Memory B cell (primary cell): ENCODE data around the gene RNF212B.

Experiments
- ATAC-seq: fragments of 150-1000 bp; cut with Tn5 transposase; 2 replicates; pipeline ENCODE4 v1.10.0; 2021; ENCODE audit warnings: low read depth, mild to moderate bottlenecking, moderate library complexity
- DNase-seq, 2 donors: peaks; one replicate each; pipeline ENCODE4 v3.0.0; 2022; ENCODE audit warnings: low spot score in 2 of 2
- H3K27ac Mint-ChIP-seq: one replicate; pipeline ENCODE4 v1.8.0; 2022; ENCODE audit warnings: mild to moderate bottlenecking, moderate library complexity, mixed read lengths
- H3K27me3 Mint-ChIP-seq: one replicate; pipeline ENCODE4 v1.8.0; 2022; ENCODE audit warnings: mixed read lengths
- H3K36me3 Mint-ChIP-seq: one replicate; pipeline ENCODE4 v1.8.0; 2022; ENCODE audit warnings: mild to moderate bottlenecking, mixed read lengths
- H3K4me1 Mint-ChIP-seq: one replicate; pipeline ENCODE4 v1.8.0; 2022; ENCODE audit warnings: mixed read lengths
- H3K4me3 Mint-ChIP-seq: one replicate; pipeline ENCODE4 v1.8.0; 2022; ENCODE audit warnings: mild to moderate bottlenecking, moderate library complexity, mixed read lengths
- H3K9me3 Mint-ChIP-seq: one replicate; pipeline ENCODE4 v1.8.0; 2022; ENCODE audit warnings: mixed read lengths

Gene RNF212B

DNA sequence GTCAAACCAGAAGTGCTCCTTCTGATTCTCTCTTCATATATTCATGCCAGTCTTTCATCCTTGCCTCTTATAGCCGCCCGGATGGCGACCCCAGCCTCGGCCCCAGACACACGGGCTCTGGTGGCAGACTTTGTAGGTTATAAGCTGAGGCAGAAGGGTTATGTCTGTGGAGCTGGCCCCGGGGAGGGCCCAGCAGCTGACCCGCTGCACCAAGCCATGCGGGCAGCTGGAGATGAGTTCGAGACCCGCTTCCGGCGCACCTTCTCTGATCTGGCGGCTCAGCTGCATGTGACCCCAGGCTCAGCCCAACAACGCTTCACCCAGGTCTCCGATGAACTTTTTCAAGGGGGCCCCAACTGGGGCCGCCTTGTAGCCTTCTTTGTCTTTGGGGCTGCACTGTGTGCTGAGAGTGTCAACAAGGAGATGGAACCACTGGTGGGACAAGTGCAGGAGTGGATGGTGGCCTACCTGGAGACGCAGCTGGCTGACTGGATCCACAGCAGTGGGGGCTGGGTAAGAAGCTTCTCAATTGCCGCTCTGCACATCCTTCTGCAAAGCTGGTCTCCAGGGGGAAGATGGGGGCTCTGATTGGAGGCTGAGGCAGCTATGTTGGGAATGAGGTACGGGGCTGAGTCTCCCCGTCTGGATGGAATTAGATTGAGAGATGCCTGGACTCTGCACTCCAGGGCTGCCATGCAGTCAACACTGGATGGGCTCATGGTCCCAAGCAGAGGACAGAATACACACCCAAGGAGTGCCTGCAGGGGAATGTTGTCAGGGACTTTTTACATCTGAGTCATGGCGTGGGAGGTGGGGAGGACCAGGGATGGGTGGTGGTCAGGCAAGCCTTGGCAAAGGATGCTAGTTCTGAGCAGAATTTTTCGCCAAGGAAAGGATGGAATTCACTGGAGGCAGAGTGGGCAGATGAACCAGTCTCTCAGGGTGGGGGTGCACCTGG lies 70.2 kb downstream of the RNF212B start:
- H3K36me3 Mint-ChIP-seq: peaks cover 1% of the 10 kb centered on the region
- H3K27ac Mint-ChIP-seq: peak overlapping the region; percentile 87
- H3K9me3 Mint-ChIP-seq: no peaks in the 10 kb centered on the region
- H3K4me3 Mint-ChIP-seq: peak overlapping the region; percentile 83
- ATAC-seq: no peak
- no peaks in the 10 kb centered on the region for H3K27me3 Mint-ChIP-seq
- no peak for DNase-seq
- peaks cover 25% of the 10 kb centered on the region for H3K4me1 Mint-ChIP-seq

- H3K4me1 Mint-ChIP-seq: peaks cover 22% of the 10 kb centered on the region
- no peak overlapping the region for H3K27ac Mint-ChIP-seq
- peaks cover 1% of the 10 kb centered on the region for H3K36me3 Mint-ChIP-seq
- H3K9me3 Mint-ChIP-seq: no peaks in the 10 kb centered on the region
- DNase-seq (no peak), ATAC-seq (no peak)
- H3K4me3 Mint-ChIP-seq: no peak overlapping the region
- H3K27me3 Mint-ChIP-seq: no peaks in the 10 kb centered on the region
Measured at GRCh38 chr14:23308721-23309445, 71.1 kb downstream of the RNF212B start.

DNA sequence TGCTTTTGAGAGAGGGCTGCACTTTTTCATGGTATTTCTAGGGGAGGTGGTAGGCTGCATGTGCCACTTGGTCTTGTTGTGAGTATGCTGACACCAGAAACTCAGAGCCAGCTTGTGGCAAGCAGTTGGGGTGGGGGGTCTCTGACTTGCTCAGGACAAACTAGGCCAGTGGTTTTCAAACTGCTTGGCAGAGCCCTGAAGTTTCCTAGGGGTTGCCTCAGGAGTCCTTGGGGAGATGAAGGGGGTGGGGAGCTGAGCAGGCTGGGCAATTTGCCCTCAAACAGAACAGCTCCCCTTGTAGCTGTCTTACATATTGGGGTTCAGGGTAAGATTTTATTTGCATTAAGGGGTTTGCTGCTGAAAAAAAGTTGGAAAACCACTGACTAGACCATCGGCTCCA lies 72.8 kb downstream of the RNF212B start:
- Mint-ChIP-seq H3K4me1 (peaks cover 22% of the 10 kb centered on the region), H3K27me3 (no peaks in the 10 kb centered on the region), H3K36me3 (peaks cover 1% of the 10 kb centered on the region), H3K4me3 (no peak overlapping the region), H3K27ac (no peak overlapping the region), H3K9me3 (no peaks in the 10 kb centered on the region)
- no peak for DNase-seq
- no peak for ATAC-seq

DNA sequence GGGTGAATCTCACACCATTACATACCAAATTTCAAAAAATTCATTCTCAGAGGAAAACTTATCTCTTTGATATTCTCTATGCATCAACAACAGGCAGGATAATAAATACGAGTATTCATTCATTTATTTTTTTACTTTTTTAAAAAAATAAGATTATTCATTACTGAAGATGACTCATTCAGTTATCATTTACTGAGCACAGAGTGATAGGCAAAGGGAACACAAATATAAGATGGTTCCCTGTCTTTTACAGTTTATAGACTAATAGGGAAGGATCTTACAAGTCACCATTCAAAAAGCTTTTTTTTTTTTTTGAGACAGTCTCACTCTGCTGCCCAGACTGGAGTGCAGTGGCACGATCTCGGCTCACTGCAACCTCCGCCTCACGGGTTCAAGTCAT lies 78.6 kb downstream of the RNF212B start:
- Mint-ChIP-seq H3K4me3 (no peak overlapping the region), H3K27me3 (no peaks in the 10 kb centered on the region), H3K4me1 (peaks cover 12% of the 10 kb centered on the region), H3K9me3 (no peaks in the 10 kb centered on the region), H3K36me3 (peaks cover 3% of the 10 kb centered on the region), H3K27ac (no peak overlapping the region)
- DNase-seq (no peak), ATAC-seq (no peak)

DNA sequence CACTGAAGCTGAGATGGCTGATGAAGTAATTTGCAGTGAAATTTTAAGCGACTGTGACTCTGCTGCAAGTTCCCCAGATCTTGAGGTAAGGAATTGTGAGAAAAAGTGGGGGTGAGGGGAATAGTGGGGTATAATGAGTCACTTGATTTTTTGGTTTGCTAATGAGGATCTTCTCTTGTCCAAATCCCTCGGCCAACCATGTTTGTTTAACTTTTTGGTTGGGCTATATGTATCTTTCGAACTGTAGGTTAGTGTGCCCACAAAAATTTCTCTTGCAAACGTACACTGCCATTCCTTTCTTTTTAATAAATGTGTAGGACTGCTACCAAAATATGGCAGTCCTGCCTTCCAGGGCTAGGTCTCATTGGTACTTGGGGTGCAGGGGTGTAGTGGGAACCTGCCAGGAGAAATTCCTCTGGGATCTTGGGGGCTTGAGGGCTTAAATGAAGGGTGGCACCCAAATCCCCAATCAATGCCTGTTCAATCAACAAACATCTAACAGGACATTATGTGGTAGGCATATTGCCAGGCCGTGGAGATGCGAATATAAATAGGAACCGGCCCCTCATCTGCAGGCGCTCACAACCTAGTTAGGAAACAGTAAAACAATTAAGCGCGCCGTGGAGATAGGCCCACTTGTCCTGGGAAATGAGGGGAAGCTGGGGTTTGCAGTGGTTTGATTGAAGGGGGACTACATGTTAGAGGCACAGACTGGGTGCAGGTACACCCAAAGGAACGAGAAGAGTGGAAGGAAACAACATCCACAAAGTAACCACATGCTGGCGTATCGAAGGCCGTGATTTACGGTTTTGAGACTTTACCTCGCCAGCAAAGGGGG lies 82.2 kb downstream of the RNF212B start:
- Mint-ChIP-seq H3K36me3 (peaks cover 12% of the 10 kb centered on the region), H3K27ac (peak overlapping the region; percentile 98), H3K27me3 (no peaks in the 10 kb centered on the region), H3K4me3 (peak overlapping the region; percentile 90), H3K4me1 (peaks cover 26% of the 10 kb centered on the region), H3K9me3 (no peaks in the 10 kb centered on the region)
- peak in 1 of 2 donors; percentile 22 for DNase-seq
- no peak for ATAC-seq

- Mint-ChIP-seq H3K9me3 (no peaks in the 10 kb centered on the region), H3K27me3 (no peaks in the 10 kb centered on the region), H3K4me3 (peak within 1 kb of the TSS; percentile 90), H3K4me1 (peaks cover 26% of the 10 kb centered on the region), H3K27ac (peak within 1 kb of the TSS; percentile 98), H3K36me3 (peaks cover 18% of the 10 kb centered on the region)
- ATAC-seq (peak; percentile 80), DNase-seq (peak; percentile 86 to 95)
Measured at GRCh38 chr14:23320584-23321571, 83.1 kb downstream of the RNF212B start, which contains the start of gene PABPN1. TSS of gene PABPN1 (plus strand) at chr14:23321457. CDS start at chr14:23321470, 13 bp downstream.

- Mint-ChIP-seq H3K4me1 (peaks cover 26% of the 10 kb centered on the region), H3K27ac (peak overlapping the region; percentile 98), H3K27me3 (no peaks in the 10 kb centered on the region), H3K36me3 (peaks cover 22% of the 10 kb centered on the region), H3K4me3 (peak overlapping the region; percentile 87), H3K9me3 (no peaks in the 10 kb centered on the region)
- peak; percentile 0 for ATAC-seq
- DNase-seq: no peak
Measured at GRCh38 chr14:23321572-23322547, 84.1 kb downstream of the RNF212B start.
